Measurements from ENCODE around the gene ATP6AP1. TPM values are rescaled to one million over a fixed set of nuclear protein-coding genes. Genes with fewer than 3 reads are reported as not detected.

The ATP6AP1 gene
- total and polyA plus RNA-seq, 10 of the 15 experiments (the other 5 are each of a cell fraction or from before 2014, with no cell fraction given), result 4.5 to 56.4 (median 32.0) TPM

DNA sequence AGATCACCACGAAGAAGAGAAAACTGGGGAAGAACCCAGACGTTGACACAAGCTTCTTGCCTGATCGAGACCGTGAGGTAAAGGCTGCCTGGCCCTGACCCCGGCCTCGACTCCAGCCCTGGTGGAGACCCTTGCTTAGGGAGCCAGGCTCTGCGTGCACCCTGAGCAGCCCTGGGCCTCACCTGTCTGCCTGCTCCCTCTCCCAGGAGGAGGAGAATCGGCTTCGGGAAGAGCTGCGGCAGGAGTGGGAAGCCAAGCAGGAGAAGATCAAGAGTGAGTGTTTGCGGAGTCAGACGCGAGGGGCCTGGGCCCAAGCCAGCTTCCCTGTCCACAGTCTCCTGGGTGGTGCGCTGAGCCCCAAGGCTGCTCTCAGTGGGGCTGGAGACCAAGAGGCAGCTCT lies 20.0 kb downstream of the ATP6AP1 start:
- no TSS peak for BruUV-seq (replicated peaks)
- ChIA-PET RAD21 (ENCODE audit: unreplicated experiment) (no interaction called here), SMC1A (ENCODE audit: uncharacterized antibody, unreplicated experiment) (no interaction called here), CTCF (no interaction called here), POLR2A (no interaction called here)
- in situ Hi-C loops (cut with MboI) (no loop called here), intact Hi-C loops (cut with micrococcal nuclease; ENCODE audit: unreplicated experiment) (no loop called here)
- Histone ChIP-seq H3K4me3 (no peak overlapping the region), H3K36me3 (ENCODE audit: control insufficient read depth in 2 of 2, insufficient read depth in 2 of 2, low read length in 1 of 2) (peaks cover 0 to 2% of the 10 kb centered on the region in 2 experiments; a peak in 2 of 4 replicates), H3K79me2 (ENCODE audit: control insufficient read depth, insufficient read depth, low read length) (peaks cover 6% of the 10 kb centered on the region), H3K4me1 (ENCODE audit: control insufficient read depth, insufficient read depth, low read length) (0 out of 2 replicates have a peak, but pooled peaks cover 3% of the 10 kb centered on the region), H4K20me1 (ENCODE audit: control insufficient read depth, insufficient read depth) (no peaks in the 10 kb centered on the region), H3K9ac (ENCODE audit: control insufficient read depth, insufficient read depth, low read length) (no peak overlapping the region), H3K4me2 (ENCODE audit: control insufficient read depth, insufficient read depth) (no peak overlapping the region), H3K27ac (ENCODE audit: control insufficient read depth, insufficient read depth) (no peak overlapping the region), H3K9me3 (replicated peaks; ENCODE audit: control insufficient read depth, insufficient read depth, low read length) (no peaks in the 10 kb centered on the region; the same call in 2 of the 3 replicates), H3K27me3 (replicated peaks in 1 of 2; ENCODE audit: control insufficient read depth in 2 of 2, insufficient read depth in 2 of 2, low read length in 1 of 2) (no peaks in the 10 kb centered on the region), H2AFZ (ENCODE audit: control insufficient read depth, low read depth, low read length) (no peak overlapping the region)
- WGBS (ENCODE audit: insufficient coverage, insufficient replicate concordance, low lambda C conversion rate, missing lambda C conversion rate), result 59% methylated on average over 14 of the region's 14 CpGs
- ATAC-seq (no peak), FAIRE-seq (no peak), DNase-seq (ENCODE audit: low read depth, low spot score) (no peak)
- TF ChIP-seq SUPT20H (IDR thresholded peaks at IDR 0.05; ENCODE audit: borderline replicate concordance, control insufficient read depth, low read depth, low read length) (no peak), IKZF1 (conservative IDR thresholded peaks at IDR 0.05) (no peak)

DNA sequence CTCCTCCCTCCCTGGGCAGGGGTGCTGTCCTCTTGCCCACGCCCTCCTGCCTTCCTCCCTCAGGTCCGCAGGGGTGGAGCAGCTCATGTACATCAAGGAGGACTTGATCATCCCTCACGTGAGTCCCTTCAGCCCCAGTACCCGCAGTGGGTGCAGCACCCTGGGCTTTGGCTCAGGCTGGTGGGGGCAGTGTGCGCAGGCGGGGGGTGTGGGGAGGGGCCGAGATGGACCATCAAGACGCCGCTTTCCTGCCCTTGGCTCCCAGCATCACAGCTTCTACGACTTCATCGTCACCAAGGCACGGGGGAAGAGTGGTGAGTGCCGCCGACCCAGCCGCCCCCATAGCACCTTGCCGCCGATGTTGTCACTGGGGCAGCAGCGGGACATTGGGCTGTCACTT lies 21.1 kb downstream of the ATP6AP1 start:
- Histone ChIP-seq H3K9me3 (replicated peaks; ENCODE audit: control insufficient read depth, insufficient read depth, low read length) (no peaks in the 10 kb centered on the region; the same call in 2 of the 3 replicates), H4K20me1 (ENCODE audit: control insufficient read depth, insufficient read depth) (no peaks in the 10 kb centered on the region), H3K4me2 (ENCODE audit: control insufficient read depth, insufficient read depth) (no peak overlapping the region), H3K27ac (ENCODE audit: control insufficient read depth, insufficient read depth) (no peak overlapping the region), H3K36me3 (ENCODE audit: control insufficient read depth in 2 of 2, insufficient read depth in 2 of 2, low read length in 1 of 2) (peaks cover 0 to 2% of the 10 kb centered on the region in 2 experiments; a peak in 2 of 4 replicates), H3K27me3 (replicated peaks in 1 of 2; ENCODE audit: control insufficient read depth in 2 of 2, insufficient read depth in 2 of 2, low read length in 1 of 2) (no peaks in the 10 kb centered on the region), H3K4me1 (ENCODE audit: control insufficient read depth, insufficient read depth, low read length) (0 out of 2 replicates have a peak, but pooled peaks cover 3% of the 10 kb centered on the region), H3K79me2 (ENCODE audit: control insufficient read depth, insufficient read depth, low read length) (peaks cover 3% of the 10 kb centered on the region), H2AFZ (ENCODE audit: control insufficient read depth, low read depth, low read length) (no peak overlapping the region), H3K4me3 (no peak overlapping the region), H3K9ac (ENCODE audit: control insufficient read depth, insufficient read depth, low read length) (no peak overlapping the region)
- SMC1A ChIA-PET (ENCODE audit: uncharacterized antibody, unreplicated experiment), result no interaction called here
- no TSS peak for BruUV-seq (replicated peaks)
- CTCF ChIA-PET, result no interaction called here
- POLR2A ChIA-PET, result no interaction called here
- FAIRE-seq (no peak), DNase-seq (ENCODE audit: low read depth, low spot score) (no peak), ATAC-seq (no peak)
- intact Hi-C loops (cut with micrococcal nuclease; ENCODE audit: unreplicated experiment), result no loop called here
- in situ Hi-C loops (cut with MboI), result no loop called here
- TF ChIP-seq ZNF24 (IDR thresholded peaks at IDR 0.05), result no peak
- no peak for TF ChIP-seq SPI1 (IDR thresholded peaks at IDR 0.05; ENCODE audit: borderline replicate concordance, insufficient read depth, low read depth, low read length)
- TF ChIP-seq, protein P1, sequence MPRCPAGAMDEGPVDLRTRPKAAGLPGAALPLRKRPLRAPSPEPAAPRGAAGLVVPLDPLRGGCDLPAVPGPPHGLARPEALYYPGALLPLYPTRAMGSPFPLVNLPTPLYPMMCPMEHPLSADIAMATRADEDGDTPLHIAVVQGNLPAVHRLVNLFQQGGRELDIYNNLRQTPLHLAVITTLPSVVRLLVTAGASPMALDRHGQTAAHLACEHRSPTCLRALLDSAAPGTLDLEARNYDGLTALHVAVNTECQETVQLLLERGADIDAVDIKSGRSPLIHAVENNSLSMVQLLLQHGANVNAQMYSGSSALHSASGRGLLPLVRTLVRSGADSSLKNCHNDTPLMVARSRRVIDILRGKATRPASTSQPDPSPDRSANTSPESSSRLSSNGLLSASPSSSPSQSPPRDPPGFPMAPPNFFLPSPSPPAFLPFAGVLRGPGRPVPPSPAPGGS (IDR thresholded peaks at IDR 0.05; ENCODE audit: borderline replicate concordance, insufficient read depth, low read depth, low read length, poor library complexity, severe bottlenecking), result no peak
- RAD21 ChIA-PET (ENCODE audit: unreplicated experiment), result no interaction called here
- 76% methylated on average over 18 of the region's 18 CpGs for WGBS (ENCODE audit: insufficient coverage, insufficient replicate concordance, low lambda C conversion rate, missing lambda C conversion rate)

All from GM12878 (cell line).